ENCODE results near the gene CKM.

- TF ChIP-seq CTCF (IDR thresholded peaks at IDR 0.05; ENCODE audit: low read length) (0 out of 2 replicates have a peak, but pooled peaks have one; percentile 26), EZH2 (IDR thresholded peaks at IDR 0.05; ENCODE audit: borderline replicate concordance, low read length) (no peak)
Measured at GRCh38 chr19:45346449-45346848, 23.8 kb upstream of the CKM start.
